Measurements from ENCODE around the gene PFDN1. TPM values are rescaled to one million over a fixed set of nuclear protein-coding genes. Genes with fewer than 3 reads are reported as not detected.

PFDN1 gene
- total RNA-seq, 6 experiments from 2014 or later = 9.8 to 30.8 (median 14.7) TPM

DNA sequence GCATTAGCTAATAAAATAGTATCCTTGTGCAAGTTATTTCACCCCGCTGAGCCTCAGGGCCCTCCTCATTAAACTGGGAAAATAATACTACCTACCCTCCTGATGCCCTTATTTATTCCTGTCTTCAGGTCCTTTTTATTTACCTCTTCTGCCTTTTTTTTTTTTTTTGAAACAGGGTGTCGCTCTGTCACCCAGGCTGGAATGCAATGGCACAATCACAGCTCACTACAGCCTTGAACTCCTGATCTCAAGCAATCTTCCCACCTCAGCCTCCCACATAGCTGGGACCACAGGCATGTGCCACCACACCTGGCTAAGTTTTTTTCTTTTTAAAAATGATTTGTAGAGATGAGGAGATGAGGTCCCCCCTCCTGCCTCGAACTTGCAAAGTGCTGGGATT, 22.6 kb upstream of the PFDN1 start:
- Histone ChIP-seq H3K9me3 (no peaks in the 10 kb centered on the region), H3K27me3 (no peaks in the 10 kb centered on the region), H3K36me3 (no peaks in the 10 kb centered on the region), H3K4me1 (peaks cover 0 to 7% (median 0%) of the 10 kb centered on the region in 4 donors), H3K27ac (no peak overlapping the region), H3K4me3 (no peak overlapping the region)
- DNase-seq = no peak
- intact Hi-C loops (cut with DNase I) = no loop called here
- WGBS (ENCODE audit: insufficient coverage, low coverage, low lambda C conversion rate, missing lambda C conversion rate) = 70% methylated on average over 3 of the region's 3 CpGs
- no peak for TF ChIP-seq POLR2A (IDR thresholded peaks at IDR 0.05)
- TF ChIP-seq, protein P1, sequence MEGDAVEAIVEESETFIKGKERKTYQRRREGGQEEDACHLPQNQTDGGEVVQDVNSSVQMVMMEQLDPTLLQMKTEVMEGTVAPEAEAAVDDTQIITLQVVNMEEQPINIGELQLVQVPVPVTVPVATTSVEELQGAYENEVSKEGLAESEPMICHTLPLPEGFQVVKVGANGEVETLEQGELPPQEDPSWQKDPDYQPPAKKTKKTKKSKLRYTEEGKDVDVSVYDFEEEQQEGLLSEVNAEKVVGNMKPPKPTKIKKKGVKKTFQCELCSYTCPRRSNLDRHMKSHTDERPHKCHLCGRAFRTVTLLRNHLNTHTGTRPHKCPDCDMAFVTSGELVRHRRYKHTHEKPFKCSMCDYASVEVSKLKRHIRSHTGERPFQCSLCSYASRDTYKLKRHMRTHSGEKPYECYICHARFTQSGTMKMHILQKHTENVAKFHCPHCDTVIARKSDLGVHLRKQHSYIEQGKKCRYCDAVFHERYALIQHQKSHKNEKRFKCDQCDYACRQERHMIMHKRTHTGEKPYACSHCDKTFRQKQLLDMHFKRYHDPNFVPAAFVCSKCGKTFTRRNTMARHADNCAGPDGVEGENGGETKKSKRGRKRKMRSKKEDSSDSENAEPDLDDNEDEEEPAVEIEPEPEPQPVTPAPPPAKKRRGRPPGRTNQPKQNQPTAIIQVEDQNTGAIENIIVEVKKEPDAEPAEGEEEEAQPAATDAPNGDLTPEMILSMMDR (IDR thresholded peaks at IDR 0.05) = no peak
- ATAC-seq = no peak

- peak; percentile 20 to 46 (median 34) for ATAC-seq
- intact Hi-C loops (cut with DNase I) = no loop called here
- Histone ChIP-seq H3K4me1 (peaks cover 0 to 7% (median 0%) of the 10 kb centered on the region in 4 donors), H3K27me3 (no peaks in the 10 kb centered on the region), H3K4me3 (no peak overlapping the region), H3K27ac (no peak overlapping the region), H3K9me3 (no peaks in the 10 kb centered on the region), H3K36me3 (no peaks in the 10 kb centered on the region)
- no peak for TF ChIP-seq POLR2A (IDR thresholded peaks at IDR 0.05)
- DNase-seq = no peak
- 55% methylated on average over 1 of the region's 1 CpG for WGBS (ENCODE audit: insufficient coverage, low coverage, low lambda C conversion rate, missing lambda C conversion rate)
These were observed 21.8 kb upstream of the PFDN1 start for GRCh38 chr5:140324617-140325241.

- intact Hi-C loops (cut with DNase I) = no loop called here
- Histone ChIP-seq H3K4me3 (no peak overlapping the region), H3K27me3 (no peaks in the 10 kb centered on the region), H3K4me1 (peaks cover 0 to 7% (median 0%) of the 10 kb centered on the region in 4 donors), H3K9me3 (no peaks in the 10 kb centered on the region), H3K27ac (no peak overlapping the region), H3K36me3 (no peaks in the 10 kb centered on the region)
- DNase-seq = no peak
- 58% methylated on average over 5 of the region's 5 CpGs for WGBS (ENCODE audit: insufficient coverage, low coverage, low lambda C conversion rate, missing lambda C conversion rate)
- TF ChIP-seq POLR2A (IDR thresholded peaks at IDR 0.05) = no peak
- TF ChIP-seq, protein P1 (IDR thresholded peaks at IDR 0.05) = no peak
- ATAC-seq = no peak
These were observed 21.2 kb upstream of the PFDN1 start for GRCh38 chr5:140324041-140324600.

GRCh38 chr5:140322751-140323731, 20.1 kb upstream of the PFDN1 start:
- WGBS (ENCODE audit: insufficient coverage, low coverage, low lambda C conversion rate, missing lambda C conversion rate) = 56% methylated on average over 5 of the region's 9 CpGs
- Histone ChIP-seq H3K4me1 (peaks cover 0 to 7% (median 0%) of the 10 kb centered on the region in 4 donors), H3K4me3 (no peak overlapping the region), H3K36me3 (no peaks in the 10 kb centered on the region), H3K27ac (no peak overlapping the region), H3K9me3 (no peaks in the 10 kb centered on the region), H3K27me3 (no peaks in the 10 kb centered on the region)
- intact Hi-C loops (cut with DNase I) = no loop called here
- TF ChIP-seq POLR2A (IDR thresholded peaks at IDR 0.05) = no peak
- TF ChIP-seq, protein P1 (IDR thresholded peaks at IDR 0.05) = no peak
- no peak for DNase-seq
- ATAC-seq = peak in 3 of 4 donors; percentile 9 to 39 (median 37)
